ENCODE results near the gene MAP4K1. TPM values are rescaled to one million over a fixed set of nuclear protein-coding genes. Genes with fewer than 3 reads are reported as not detected.

Gene MAP4K1
- polyA plus RNA-seq, 1 donor from 2014 or later, result 1.0 TPM

DNA sequence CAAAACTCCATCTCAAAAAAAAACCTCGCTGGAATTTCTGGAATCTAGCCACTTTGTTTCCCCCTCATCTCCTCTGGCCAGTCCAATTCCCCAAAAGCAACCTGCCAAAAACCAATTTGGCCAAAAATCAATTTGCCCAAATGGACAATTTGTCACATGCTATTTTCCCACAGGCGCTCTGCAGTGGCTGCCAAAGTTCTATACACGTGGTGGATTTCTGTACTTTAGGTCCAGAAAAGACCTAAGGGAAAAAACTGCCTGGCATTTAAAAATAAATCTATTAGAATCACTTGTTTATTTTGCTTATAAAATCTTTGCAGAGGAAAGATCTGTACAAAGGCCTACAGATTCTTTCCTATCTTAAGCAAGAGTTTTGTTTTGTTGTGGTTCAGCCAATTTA is 79.4 kb downstream of the MAP4K1 start:
- Histone ChIP-seq H4K20me1 (ENCODE audit: insufficient read depth) (no peaks in the 10 kb centered on the region), H3K36me3 (ENCODE audit: insufficient read depth, low read length) (no peaks in the 10 kb centered on the region), H3K4me2 (ENCODE audit: low read length) (no peak overlapping the region), H3K4me3 (ENCODE audit: low read length) (no peak overlapping the region), H3K9me2 (ENCODE audit: insufficient read depth, low read length) (no peaks in the 10 kb centered on the region), H3K9me3 (ENCODE audit: low read length) (peaks cover 12% of the 10 kb centered on the region), H3K27ac (ENCODE audit: low read length) (no peak overlapping the region), H2AFZ (ENCODE audit: low read depth, low read length) (no peak overlapping the region), H3K27me3 (ENCODE audit: insufficient read depth, low read depth, low read length) (no peaks in the 10 kb centered on the region), H3F3A (ENCODE audit: insufficient read depth, low read length, poor library complexity, severe bottlenecking) (no peaks in the 10 kb centered on the region), H3K79me2 (replicated peaks; ENCODE audit: insufficient read depth, low read length) (no peaks in the 10 kb centered on the region), H3K9ac (ENCODE audit: low read length) (no peak overlapping the region)
- TF ChIP-seq SMC3 (conservative IDR thresholded peaks at IDR 0.05; ENCODE audit: poor library complexity) (no peak), EZH2 (IDR thresholded peaks at IDR 0.05; ENCODE audit: borderline replicate concordance, insufficient read depth, low read length, poor library complexity, severe bottlenecking) (no peak), RAD21 (conservative IDR thresholded peaks at IDR 0.05) (no peak), TAF1 (IDR thresholded peaks at IDR 0.05; ENCODE audit: low read depth) (no peak), POLR2AphosphoS5 (IDR thresholded peaks at IDR 0.05) (no peak), MXI1 (conservative IDR thresholded peaks at IDR 0.05; ENCODE audit: poor library complexity, severe bottlenecking) (no peak), EP300 (conservative IDR thresholded peaks at IDR 0.05; ENCODE audit: poor library complexity, severe bottlenecking) (no peak)
- TF ChIP-seq, protein P1, sequence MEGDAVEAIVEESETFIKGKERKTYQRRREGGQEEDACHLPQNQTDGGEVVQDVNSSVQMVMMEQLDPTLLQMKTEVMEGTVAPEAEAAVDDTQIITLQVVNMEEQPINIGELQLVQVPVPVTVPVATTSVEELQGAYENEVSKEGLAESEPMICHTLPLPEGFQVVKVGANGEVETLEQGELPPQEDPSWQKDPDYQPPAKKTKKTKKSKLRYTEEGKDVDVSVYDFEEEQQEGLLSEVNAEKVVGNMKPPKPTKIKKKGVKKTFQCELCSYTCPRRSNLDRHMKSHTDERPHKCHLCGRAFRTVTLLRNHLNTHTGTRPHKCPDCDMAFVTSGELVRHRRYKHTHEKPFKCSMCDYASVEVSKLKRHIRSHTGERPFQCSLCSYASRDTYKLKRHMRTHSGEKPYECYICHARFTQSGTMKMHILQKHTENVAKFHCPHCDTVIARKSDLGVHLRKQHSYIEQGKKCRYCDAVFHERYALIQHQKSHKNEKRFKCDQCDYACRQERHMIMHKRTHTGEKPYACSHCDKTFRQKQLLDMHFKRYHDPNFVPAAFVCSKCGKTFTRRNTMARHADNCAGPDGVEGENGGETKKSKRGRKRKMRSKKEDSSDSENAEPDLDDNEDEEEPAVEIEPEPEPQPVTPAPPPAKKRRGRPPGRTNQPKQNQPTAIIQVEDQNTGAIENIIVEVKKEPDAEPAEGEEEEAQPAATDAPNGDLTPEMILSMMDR (IDR thresholded peaks at IDR 0.05; ENCODE audit: poor library complexity, severe bottlenecking), result no peak
- TF ChIP-seq, protein P2, sequence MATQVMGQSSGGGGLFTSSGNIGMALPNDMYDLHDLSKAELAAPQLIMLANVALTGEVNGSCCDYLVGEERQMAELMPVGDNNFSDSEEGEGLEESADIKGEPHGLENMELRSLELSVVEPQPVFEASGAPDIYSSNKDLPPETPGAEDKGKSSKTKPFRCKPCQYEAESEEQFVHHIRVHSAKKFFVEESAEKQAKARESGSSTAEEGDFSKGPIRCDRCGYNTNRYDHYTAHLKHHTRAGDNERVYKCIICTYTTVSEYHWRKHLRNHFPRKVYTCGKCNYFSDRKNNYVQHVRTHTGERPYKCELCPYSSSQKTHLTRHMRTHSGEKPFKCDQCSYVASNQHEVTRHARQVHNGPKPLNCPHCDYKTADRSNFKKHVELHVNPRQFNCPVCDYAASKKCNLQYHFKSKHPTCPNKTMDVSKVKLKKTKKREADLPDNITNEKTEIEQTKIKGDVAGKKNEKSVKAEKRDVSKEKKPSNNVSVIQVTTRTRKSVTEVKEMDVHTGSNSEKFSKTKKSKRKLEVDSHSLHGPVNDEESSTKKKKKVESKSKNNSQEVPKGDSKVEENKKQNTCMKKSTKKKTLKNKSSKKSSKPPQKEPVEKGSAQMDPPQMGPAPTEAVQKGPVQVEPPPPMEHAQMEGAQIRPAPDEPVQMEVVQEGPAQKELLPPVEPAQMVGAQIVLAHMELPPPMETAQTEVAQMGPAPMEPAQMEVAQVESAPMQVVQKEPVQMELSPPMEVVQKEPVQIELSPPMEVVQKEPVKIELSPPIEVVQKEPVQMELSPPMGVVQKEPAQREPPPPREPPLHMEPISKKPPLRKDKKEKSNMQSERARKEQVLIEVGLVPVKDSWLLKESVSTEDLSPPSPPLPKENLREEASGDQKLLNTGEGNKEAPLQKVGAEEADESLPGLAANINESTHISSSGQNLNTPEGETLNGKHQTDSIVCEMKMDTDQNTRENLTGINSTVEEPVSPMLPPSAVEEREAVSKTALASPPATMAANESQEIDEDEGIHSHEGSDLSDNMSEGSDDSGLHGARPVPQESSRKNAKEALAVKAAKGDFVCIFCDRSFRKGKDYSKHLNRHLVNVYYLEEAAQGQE (IDR thresholded peaks at IDR 0.05; ENCODE audit: borderline replicate concordance), result no peak

Other genes starting within 250 kb of the MAP4K1 start
- gene PSMD8, start 243.4 kb downstream of the MAP4K1 start, polyA plus RNA-seq, result 334 and 380 TPM in 2 replicates
- gene GGN, start 229.9 kb downstream of the MAP4K1 start, polyA plus RNA-seq, result 0.21 and 0.28 TPM in 2 replicates
- 4.9 and 13.7 TPM in 2 replicates for gene SPRED3, start 229.3 kb downstream of the MAP4K1 start, polyA plus RNA-seq
- 57.0 and 79.3 TPM in 2 replicates for gene FAM98C, start 214.9 kb downstream of the MAP4K1 start, polyA plus RNA-seq
- not detected in 2 replicates for gene RASGRP4, start 191.7 kb downstream of the MAP4K1 start, polyA plus RNA-seq
- gene RYR1, start 184.3 kb downstream of the MAP4K1 start, polyA plus RNA-seq, result 0.44 and 0.69 TPM in 2 replicates
- 419 and 462 TPM in 2 replicates for gene EIF3K, start 1.2 kb upstream of the MAP4K1 start, polyA plus RNA-seq
- 54.0 and 54.1 TPM in 2 replicates for gene ACTN4, start 29.7 kb upstream of the MAP4K1 start, polyA plus RNA-seq
- gene CAPN12, start 126.5 kb upstream of the MAP4K1 start, polyA plus RNA-seq, result not detected in 2 replicates
- gene LGALS7, start 155.6 kb upstream of the MAP4K1 start, polyA plus RNA-seq, result not detected in 2 replicates
- not detected in 2 replicates for gene LGALS7B, start 171.2 kb upstream of the MAP4K1 start, polyA plus RNA-seq
- gene LGALS4, start 195.0 kb upstream of the MAP4K1 start, polyA plus RNA-seq, result 1.2 and 1.3 TPM in 2 replicates
- 38.4 and 42.2 TPM in 2 replicates for gene ECH1, start 213.8 kb upstream of the MAP4K1 start, polyA plus RNA-seq
- 315 and 331 TPM in 2 replicates for gene HNRNPL, start 232.0 kb upstream of the MAP4K1 start, polyA plus RNA-seq